ENCODE results near the gene WDR83.

Gene WDR83

GRCh38 chr19:12722566-12723380 lies 56.2 kb downstream of the WDR83 start:
- Histone ChIP-seq H3K27me3 (ENCODE audit: low read depth) (no peaks in the 10 kb centered on the region), H3K9me3 (no peaks in the 10 kb centered on the region), H3K36me3 (replicated peaks) (peaks cover 25% of the 10 kb centered on the region), H3K4me3 (peak overlapping the region; percentile 52), H3K4me1 (no peaks in the 10 kb centered on the region)
- in situ Hi-C loops (cut with MboI; ENCODE audit: low sequenced_read_pairs): no loop called here
- DNase-seq (ENCODE audit: low spot score in 2 of 2): peak; percentile 97 to 98

- in situ Hi-C loops (cut with MboI; ENCODE audit: low sequenced_read_pairs): no loop called here
- Histone ChIP-seq H3K4me1 (no peaks in the 10 kb centered on the region), H3K36me3 (replicated peaks) (peaks cover 21% of the 10 kb centered on the region), H3K4me3 (peak overlapping the region; percentile 52), H3K27me3 (ENCODE audit: low read depth) (no peaks in the 10 kb centered on the region), H3K9me3 (no peaks in the 10 kb centered on the region)
- DNase-seq (ENCODE audit: low spot score in 2 of 2): no peak
These were observed 56.7 kb downstream of the WDR83 start for GRCh38 chr19:12723381-12723640.

- peak; percentile 84 to 88 for DNase-seq (ENCODE audit: low spot score in 2 of 2)
- peaks cover 17% of the 10 kb centered on the region for H3K36me3 ChIP-seq (replicated peaks)
These were observed 57.2 kb downstream of the WDR83 start, which contains the start of gene TNPO2 for GRCh38 chr19:12723641-12724426. Gene TNPO2, minus strand, starts transcription at chr19:12723932. Its CDS starts 2,955 bp downstream, at chr19:12720977.

More at GRCh38 chr19:12723641-12724426, 57.2 kb downstream of the WDR83 start, which contains the start of gene TNPO2:
- Histone ChIP-seq H3K27me3 (ENCODE audit: low read depth) (no peaks in the 10 kb centered on the region), H3K4me3 (peak within 1 kb of the TSS; percentile 52), H3K4me1 (no peaks in the 10 kb centered on the region), H3K9me3 (no peaks in the 10 kb centered on the region)
- in situ Hi-C loops (cut with MboI; ENCODE audit: low sequenced_read_pairs): no loop called here

All from HAP-1 (cell line).